Measurements from ENCODE around the gene BPNT1.

Gene BPNT1

DNA sequence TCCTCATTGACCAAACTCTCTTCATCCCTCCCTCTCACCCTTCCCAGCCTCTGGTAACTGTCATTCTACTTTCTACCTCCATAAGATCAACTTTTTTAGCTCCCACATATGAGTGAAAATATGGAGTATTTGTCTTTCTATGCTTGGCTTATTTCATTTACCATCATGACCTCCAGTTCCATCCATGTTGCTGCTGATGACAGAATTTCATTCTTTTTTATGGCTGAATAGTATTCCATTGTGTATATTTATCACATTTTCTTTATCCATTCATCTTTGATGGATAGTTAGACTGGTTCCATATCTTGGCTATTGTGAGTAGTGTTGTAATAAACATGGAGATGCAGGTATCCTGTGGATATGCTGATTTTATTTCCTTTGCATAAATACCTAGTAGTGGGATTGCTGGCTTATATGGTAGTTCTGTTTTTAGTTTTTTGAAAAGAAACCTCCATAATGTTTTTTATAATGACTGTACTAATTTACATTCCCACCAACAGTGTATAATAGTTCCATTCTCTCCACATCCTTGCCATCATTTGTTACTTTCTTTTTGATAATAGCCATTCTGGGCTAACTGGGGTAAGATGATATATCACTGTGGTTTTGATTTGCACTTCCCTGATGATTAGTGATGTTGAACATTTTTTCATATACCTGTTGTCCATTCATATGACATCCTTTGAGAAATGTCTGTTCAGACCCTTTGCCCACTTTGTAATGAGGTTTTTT is 40.1 kb upstream of the BPNT1 start:
- no peak for TF ChIP-seq EZH2 (IDR thresholded peaks at IDR 0.05; ENCODE audit: borderline replicate concordance, low read depth, low read length, severe bottlenecking)
- TF ChIP-seq CTCF (IDR thresholded peaks at IDR 0.05; ENCODE audit: borderline replicate concordance, extremely low read depth, low read length, poor library complexity, severe bottlenecking): no peak
- Histone ChIP-seq H3K27me3 (ENCODE audit: insufficient read depth, low read length, poor library complexity) (no peaks in the 10 kb centered on the region), H3K79me2 (ENCODE audit: insufficient read depth, low read length) (0 out of 2 replicates have a peak, but pooled peaks cover 4% of the 10 kb centered on the region), H3K9ac (ENCODE audit: low read depth, low read length) (no peak overlapping the region), H4K20me1 (ENCODE audit: insufficient read depth, low read length) (no peaks in the 10 kb centered on the region), H3K9me3 (ENCODE audit: insufficient read depth, low read length, severe bottlenecking) (no peaks in the 10 kb centered on the region), H3K36me3 (ENCODE audit: insufficient read depth, low read length) (peaks cover 66% of the 10 kb centered on the region), H3K4me3 (ENCODE audit: low read depth in 1 of 2, low read length in 2 of 2) (no peak overlapping the region), H2AFZ (ENCODE audit: low read depth, low read length) (no peak overlapping the region), H3K4me1 (ENCODE audit: insufficient read depth, low read length) (no peaks in the 10 kb centered on the region), H3K4me2 (ENCODE audit: insufficient read depth, low read length) (no peak overlapping the region), H3K27ac (ENCODE audit: low read length) (no peak overlapping the region)
- DNase-seq (no peak), ATAC-seq (ENCODE audit: insufficient read depth, low read depth) (no peak)

- no peaks in the 10 kb centered on the region for H3K4me1 ChIP-seq (ENCODE audit: insufficient read depth, low read length)
- no peaks in the 10 kb centered on the region for H3K27me3 ChIP-seq (ENCODE audit: insufficient read depth, low read length, poor library complexity)
- peaks cover 55% of the 10 kb centered on the region for H3K36me3 ChIP-seq (ENCODE audit: insufficient read depth, low read length)
- no peak overlapping the region for H2AFZ ChIP-seq (ENCODE audit: low read depth, low read length)
- ATAC-seq (ENCODE audit: insufficient read depth, low read depth) (no peak), DNase-seq (no peak)
- H3K9ac ChIP-seq (ENCODE audit: low read depth, low read length): no peak overlapping the region
- 0 out of 2 replicates have a peak, but pooled peaks cover 2% of the 10 kb centered on the region for H3K79me2 ChIP-seq (ENCODE audit: insufficient read depth, low read length)
- TF ChIP-seq CTCF (IDR thresholded peaks at IDR 0.05; ENCODE audit: borderline replicate concordance, extremely low read depth, low read length, poor library complexity, severe bottlenecking): no peak
- no peak for TF ChIP-seq EZH2 (IDR thresholded peaks at IDR 0.05; ENCODE audit: borderline replicate concordance, low read depth, low read length, severe bottlenecking)
- H3K27ac ChIP-seq (ENCODE audit: low read length): no peak overlapping the region
- no peaks in the 10 kb centered on the region for H3K9me3 ChIP-seq (ENCODE audit: insufficient read depth, low read length, severe bottlenecking)
- H3K4me2 ChIP-seq (ENCODE audit: insufficient read depth, low read length): no peak overlapping the region
- no peaks in the 10 kb centered on the region for H4K20me1 ChIP-seq (ENCODE audit: insufficient read depth, low read length)
- H3K4me3 ChIP-seq (ENCODE audit: low read depth in 1 of 2, low read length in 2 of 2): no peak overlapping the region
Measured at GRCh38 chr1:220127076-220127475, 37.5 kb upstream of the BPNT1 start.

- ATAC-seq (ENCODE audit: insufficient read depth, low read depth) (no peak), DNase-seq (no peak)
- H3K27ac ChIP-seq (ENCODE audit: low read length): no peak overlapping the region
- H4K20me1 ChIP-seq (ENCODE audit: insufficient read depth, low read length): no peaks in the 10 kb centered on the region
- no peak overlapping the region for H3K9ac ChIP-seq (ENCODE audit: low read depth, low read length)
- H3K4me2 ChIP-seq (ENCODE audit: insufficient read depth, low read length): no peak overlapping the region
- H3K36me3 ChIP-seq (ENCODE audit: insufficient read depth, low read length): peaks cover 55% of the 10 kb centered on the region
- no peaks in the 10 kb centered on the region for H3K4me1 ChIP-seq (ENCODE audit: insufficient read depth, low read length)
- no peak overlapping the region for H2AFZ ChIP-seq (ENCODE audit: low read depth, low read length)
- no peak for TF ChIP-seq EZH2 (IDR thresholded peaks at IDR 0.05; ENCODE audit: borderline replicate concordance, low read depth, low read length, severe bottlenecking)
- peaks cover 2% of the 10 kb centered on the region; the same call in 1 of the 2 replicates for H3K79me2 ChIP-seq (ENCODE audit: insufficient read depth, low read length)
- H3K27me3 ChIP-seq (ENCODE audit: insufficient read depth, low read length, poor library complexity): no peaks in the 10 kb centered on the region
- H3K9me3 ChIP-seq (ENCODE audit: insufficient read depth, low read length, severe bottlenecking): no peaks in the 10 kb centered on the region
- no peak overlapping the region for H3K4me3 ChIP-seq (ENCODE audit: low read depth in 1 of 2, low read length in 2 of 2)
Measured at GRCh38 chr1:220124542-220124941, 35.0 kb upstream of the BPNT1 start.

GRCh38 chr1:220123889-220124288 is 34.3 kb upstream of the BPNT1 start:
- peaks cover 5% of the 10 kb centered on the region; the same call in 1 of the 2 replicates for H3K79me2 ChIP-seq (ENCODE audit: insufficient read depth, low read length)
- H4K20me1 ChIP-seq (ENCODE audit: insufficient read depth, low read length): no peaks in the 10 kb centered on the region
- TF ChIP-seq EZH2 (IDR thresholded peaks at IDR 0.05; ENCODE audit: borderline replicate concordance, low read depth, low read length, severe bottlenecking) (no peak), CTCF (IDR thresholded peaks at IDR 0.05; ENCODE audit: borderline replicate concordance, extremely low read depth, low read length, poor library complexity, severe bottlenecking) (peak; percentile 53)
- DNase-seq: peak; percentile 27
- H3K27ac ChIP-seq (ENCODE audit: low read length): no peak overlapping the region
- no peaks in the 10 kb centered on the region for H3K9me3 ChIP-seq (ENCODE audit: insufficient read depth, low read length, severe bottlenecking)
- H2AFZ ChIP-seq (ENCODE audit: low read depth, low read length): no peak overlapping the region
- H3K27me3 ChIP-seq (ENCODE audit: insufficient read depth, low read length, poor library complexity): no peaks in the 10 kb centered on the region
- H3K4me1 ChIP-seq (ENCODE audit: insufficient read depth, low read length): no peaks in the 10 kb centered on the region
- ATAC-seq (ENCODE audit: insufficient read depth, low read depth): peak; percentile 59; the same call in 2 of the 3 replicates
- H3K4me3 ChIP-seq (ENCODE audit: low read depth in 1 of 2, low read length in 2 of 2): no peak overlapping the region
- no peak overlapping the region for H3K9ac ChIP-seq (ENCODE audit: low read depth, low read length)
- H3K36me3 ChIP-seq (ENCODE audit: insufficient read depth, low read length): peaks cover 55% of the 10 kb centered on the region
- no peak overlapping the region for H3K4me2 ChIP-seq (ENCODE audit: insufficient read depth, low read length)

All from DND-41 (cell line).